ENCODE results near the gene AUTS2. TPM values are rescaled to one million over a fixed set of nuclear protein-coding genes. Genes with fewer than 3 reads are reported as not detected.

Gene AUTS2
- polyA plus RNA-seq, 1 donor from 2014 or later: 97.3 TPM

DNA sequence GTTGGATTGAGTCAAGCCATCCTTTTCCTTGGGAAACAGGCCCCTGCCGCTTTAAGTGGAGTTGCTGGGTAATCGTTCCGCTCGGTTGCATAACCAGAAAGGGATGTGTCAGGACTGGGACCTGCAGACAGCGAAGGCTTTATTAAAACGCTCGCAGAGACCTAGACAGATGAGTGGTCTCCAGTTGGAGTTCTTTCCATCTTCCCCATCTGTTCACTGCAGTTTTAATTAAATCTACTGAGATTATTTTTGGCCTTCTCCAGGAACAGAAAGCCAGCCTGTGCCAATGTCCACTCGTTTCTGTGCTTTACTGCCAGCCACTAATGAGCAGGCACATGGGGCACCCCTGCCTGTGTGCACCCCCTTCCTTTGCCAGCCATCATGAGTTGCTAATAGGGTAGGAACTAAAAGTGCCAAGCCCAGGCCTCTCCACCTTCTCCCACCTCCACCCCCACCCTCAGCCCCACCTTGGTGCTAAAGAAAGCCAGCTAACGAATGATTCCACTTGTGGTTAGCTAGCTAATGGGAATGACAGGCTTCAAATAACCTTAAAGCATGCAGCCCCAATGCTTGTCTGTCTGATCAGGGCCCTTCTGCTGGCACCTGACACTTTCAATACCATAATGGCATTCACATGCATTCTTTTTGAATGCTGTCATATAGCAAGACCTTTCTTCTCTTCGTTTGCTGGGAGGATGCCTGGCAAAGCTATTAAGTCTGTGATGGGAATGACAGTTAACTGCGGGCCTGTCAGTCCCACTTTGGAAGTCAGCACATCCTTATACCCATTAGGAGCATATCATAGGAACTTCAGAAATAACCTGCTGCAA is 976.9 kb downstream of the AUTS2 start:
- no peaks in the 10 kb centered on the region for H3K9me3 ChIP-seq (ENCODE audit: low read length)
- H3K4me3 ChIP-seq (ENCODE audit: low read length): peak overlapping the region; percentile 52
- peak overlapping the region; percentile 94 for H3K27ac ChIP-seq (ENCODE audit: low read length)
- no peak for TF ChIP-seq TAF1 (IDR thresholded peaks at IDR 0.05; ENCODE audit: low read depth)
- TF ChIP-seq SMC3 (conservative IDR thresholded peaks at IDR 0.05; ENCODE audit: poor library complexity): peak; percentile 32
- peak; percentile 100 for TF ChIP-seq EP300 (conservative IDR thresholded peaks at IDR 0.05; ENCODE audit: poor library complexity, severe bottlenecking)
- peak; percentile 88 for TF ChIP-seq POLR2AphosphoS5 (IDR thresholded peaks at IDR 0.05)
- no peak for TF ChIP-seq EZH2 (IDR thresholded peaks at IDR 0.05; ENCODE audit: borderline replicate concordance, insufficient read depth, low read length, poor library complexity, severe bottlenecking)
- TF ChIP-seq, protein P1, sequence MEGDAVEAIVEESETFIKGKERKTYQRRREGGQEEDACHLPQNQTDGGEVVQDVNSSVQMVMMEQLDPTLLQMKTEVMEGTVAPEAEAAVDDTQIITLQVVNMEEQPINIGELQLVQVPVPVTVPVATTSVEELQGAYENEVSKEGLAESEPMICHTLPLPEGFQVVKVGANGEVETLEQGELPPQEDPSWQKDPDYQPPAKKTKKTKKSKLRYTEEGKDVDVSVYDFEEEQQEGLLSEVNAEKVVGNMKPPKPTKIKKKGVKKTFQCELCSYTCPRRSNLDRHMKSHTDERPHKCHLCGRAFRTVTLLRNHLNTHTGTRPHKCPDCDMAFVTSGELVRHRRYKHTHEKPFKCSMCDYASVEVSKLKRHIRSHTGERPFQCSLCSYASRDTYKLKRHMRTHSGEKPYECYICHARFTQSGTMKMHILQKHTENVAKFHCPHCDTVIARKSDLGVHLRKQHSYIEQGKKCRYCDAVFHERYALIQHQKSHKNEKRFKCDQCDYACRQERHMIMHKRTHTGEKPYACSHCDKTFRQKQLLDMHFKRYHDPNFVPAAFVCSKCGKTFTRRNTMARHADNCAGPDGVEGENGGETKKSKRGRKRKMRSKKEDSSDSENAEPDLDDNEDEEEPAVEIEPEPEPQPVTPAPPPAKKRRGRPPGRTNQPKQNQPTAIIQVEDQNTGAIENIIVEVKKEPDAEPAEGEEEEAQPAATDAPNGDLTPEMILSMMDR (IDR thresholded peaks at IDR 0.05; ENCODE audit: poor library complexity, severe bottlenecking): no peak
- TF ChIP-seq RAD21 (conservative IDR thresholded peaks at IDR 0.05): no peak
- peak; percentile 28 for TF ChIP-seq MXI1 (conservative IDR thresholded peaks at IDR 0.05; ENCODE audit: poor library complexity, severe bottlenecking)
- TF ChIP-seq, protein P2, sequence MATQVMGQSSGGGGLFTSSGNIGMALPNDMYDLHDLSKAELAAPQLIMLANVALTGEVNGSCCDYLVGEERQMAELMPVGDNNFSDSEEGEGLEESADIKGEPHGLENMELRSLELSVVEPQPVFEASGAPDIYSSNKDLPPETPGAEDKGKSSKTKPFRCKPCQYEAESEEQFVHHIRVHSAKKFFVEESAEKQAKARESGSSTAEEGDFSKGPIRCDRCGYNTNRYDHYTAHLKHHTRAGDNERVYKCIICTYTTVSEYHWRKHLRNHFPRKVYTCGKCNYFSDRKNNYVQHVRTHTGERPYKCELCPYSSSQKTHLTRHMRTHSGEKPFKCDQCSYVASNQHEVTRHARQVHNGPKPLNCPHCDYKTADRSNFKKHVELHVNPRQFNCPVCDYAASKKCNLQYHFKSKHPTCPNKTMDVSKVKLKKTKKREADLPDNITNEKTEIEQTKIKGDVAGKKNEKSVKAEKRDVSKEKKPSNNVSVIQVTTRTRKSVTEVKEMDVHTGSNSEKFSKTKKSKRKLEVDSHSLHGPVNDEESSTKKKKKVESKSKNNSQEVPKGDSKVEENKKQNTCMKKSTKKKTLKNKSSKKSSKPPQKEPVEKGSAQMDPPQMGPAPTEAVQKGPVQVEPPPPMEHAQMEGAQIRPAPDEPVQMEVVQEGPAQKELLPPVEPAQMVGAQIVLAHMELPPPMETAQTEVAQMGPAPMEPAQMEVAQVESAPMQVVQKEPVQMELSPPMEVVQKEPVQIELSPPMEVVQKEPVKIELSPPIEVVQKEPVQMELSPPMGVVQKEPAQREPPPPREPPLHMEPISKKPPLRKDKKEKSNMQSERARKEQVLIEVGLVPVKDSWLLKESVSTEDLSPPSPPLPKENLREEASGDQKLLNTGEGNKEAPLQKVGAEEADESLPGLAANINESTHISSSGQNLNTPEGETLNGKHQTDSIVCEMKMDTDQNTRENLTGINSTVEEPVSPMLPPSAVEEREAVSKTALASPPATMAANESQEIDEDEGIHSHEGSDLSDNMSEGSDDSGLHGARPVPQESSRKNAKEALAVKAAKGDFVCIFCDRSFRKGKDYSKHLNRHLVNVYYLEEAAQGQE (IDR thresholded peaks at IDR 0.05; ENCODE audit: borderline replicate concordance): peak; percentile 100
- H3K27me3 ChIP-seq (ENCODE audit: insufficient read depth, low read depth, low read length): no peaks in the 10 kb centered on the region
- no peaks in the 10 kb centered on the region for H4K20me1 ChIP-seq (ENCODE audit: insufficient read depth)
- H3K4me2 ChIP-seq (ENCODE audit: low read length): peak overlapping the region; percentile 68
- peaks cover 5% of the 10 kb centered on the region for H3K79me2 ChIP-seq (replicated peaks; ENCODE audit: insufficient read depth, low read length)
- H3F3A ChIP-seq (ENCODE audit: insufficient read depth, low read length, poor library complexity, severe bottlenecking): peaks cover 15% of the 10 kb centered on the region
- no peaks in the 10 kb centered on the region for H3K9me2 ChIP-seq (ENCODE audit: insufficient read depth, low read length)
- H2AFZ ChIP-seq (ENCODE audit: low read depth, low read length): no peak overlapping the region
- no peaks in the 10 kb centered on the region for H3K36me3 ChIP-seq (ENCODE audit: insufficient read depth, low read length)
- H3K9ac ChIP-seq (ENCODE audit: low read length): peak overlapping the region; percentile 58

DNA sequence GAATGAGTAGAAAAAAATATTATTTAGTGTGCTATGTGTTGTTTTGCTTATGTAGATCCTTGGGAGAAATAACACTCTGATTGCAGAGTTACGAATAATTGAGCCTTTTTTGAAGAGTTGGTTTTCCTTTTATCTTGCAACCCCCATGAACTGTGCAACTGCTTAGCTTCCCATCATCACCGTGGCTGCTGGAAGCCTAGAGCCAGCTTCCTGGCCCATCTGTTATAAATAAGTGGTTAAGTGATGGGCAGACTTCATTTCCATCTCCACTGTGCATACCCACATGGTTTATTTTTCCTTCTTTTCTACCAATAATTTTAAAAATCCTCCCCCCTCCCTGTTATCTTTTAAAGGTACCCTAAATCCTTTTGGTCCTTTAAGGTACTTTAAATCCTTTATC is 978.8 kb downstream of the AUTS2 start:
- H3K9me2 ChIP-seq (ENCODE audit: insufficient read depth, low read length): no peaks in the 10 kb centered on the region
- no peaks in the 10 kb centered on the region for H3K36me3 ChIP-seq (ENCODE audit: insufficient read depth, low read length)
- H3K9me3 ChIP-seq (ENCODE audit: low read length): no peaks in the 10 kb centered on the region
- peaks cover 15% of the 10 kb centered on the region for H3F3A ChIP-seq (ENCODE audit: insufficient read depth, low read length, poor library complexity, severe bottlenecking)
- H3K4me3 ChIP-seq (ENCODE audit: low read length): no peak overlapping the region
- H3K79me2 ChIP-seq (replicated peaks; ENCODE audit: insufficient read depth, low read length): peaks cover 5% of the 10 kb centered on the region
- TF ChIP-seq, protein P1 (IDR thresholded peaks at IDR 0.05; ENCODE audit: poor library complexity, severe bottlenecking): no peak
- TF ChIP-seq, protein P2 (IDR thresholded peaks at IDR 0.05; ENCODE audit: borderline replicate concordance): no peak
- TF ChIP-seq SMC3 (conservative IDR thresholded peaks at IDR 0.05; ENCODE audit: poor library complexity) (no peak), POLR2AphosphoS5 (IDR thresholded peaks at IDR 0.05) (no peak), EP300 (conservative IDR thresholded peaks at IDR 0.05; ENCODE audit: poor library complexity, severe bottlenecking) (no peak), TAF1 (IDR thresholded peaks at IDR 0.05; ENCODE audit: low read depth) (no peak), MXI1 (conservative IDR thresholded peaks at IDR 0.05; ENCODE audit: poor library complexity, severe bottlenecking) (no peak), RAD21 (conservative IDR thresholded peaks at IDR 0.05) (no peak)
- no peaks in the 10 kb centered on the region for H4K20me1 ChIP-seq (ENCODE audit: insufficient read depth)
- H3K9ac ChIP-seq (ENCODE audit: low read length): no peak overlapping the region
- H3K4me2 ChIP-seq (ENCODE audit: low read length): no peak overlapping the region
- H3K27me3 ChIP-seq (ENCODE audit: insufficient read depth, low read depth, low read length): no peaks in the 10 kb centered on the region
- H2AFZ ChIP-seq (ENCODE audit: low read depth, low read length): no peak overlapping the region
- H3K27ac ChIP-seq (ENCODE audit: low read length): peak overlapping the region; percentile 94
